MCF 10A (cell line): Measurements from ENCODE around the gene NKIRAS2. TPM values are rescaled to one million over a fixed set of nuclear protein-coding genes. Genes with fewer than 3 reads are reported as not detected.

Experiments used
- BruUV-seq: library from RNA; stranded (reverse); fragments of 400-500 nt; replicated peaks from 2 replicates; lab custom pipeline; 2021; lab: Mats Ljungman, UMichigan
- CTCF ChIA-PET: fragments of 300-600 bp; sonication (Branson Sonifier 250); formaldehyde crosslinking; extraction: SDS; loops from one replicate; lab custom pipeline; 2021; ENCODE audit warnings: antibody characterized with exemption, inconsistent platforms; lab: Yijun Ruan, JAX
- POLR2A ChIA-PET: fragments of 300-600, 350-650 bp; sonication (Branson Sonifier 250); formaldehyde crosslinking; extraction: SDS; loops from one replicate; lab custom pipeline; 2020; ENCODE audit warnings: antibody characterized with exemption, inconsistent platforms; lab: Yijun Ruan, JAX
- DNase-seq: peaks from one replicate; pipeline ENCODE4 v3.0.0-alpha.2; 2018; ENCODE audit not compliant: unreplicated experiment
- H3K27ac Mint-ChIP-seq: one replicate; pipeline ENCODE4 v1.8.0; 2022; ENCODE audit warnings: mild to moderate bottlenecking, low read depth, mixed read lengths; ENCODE audit not compliant: unreplicated experiment
- H3K27me3 Mint-ChIP-seq: one replicate; pipeline ENCODE4 v1.8.0; 2022; ENCODE audit warnings: mixed read lengths; ENCODE audit not compliant: insufficient read depth, unreplicated experiment
- H3K36me3 Mint-ChIP-seq: one replicate; pipeline ENCODE4 v1.8.0; 2022; ENCODE audit warnings: mild to moderate bottlenecking, moderate library complexity, mixed read lengths; ENCODE audit not compliant: insufficient read depth, unreplicated experiment
- H3K4me1 Mint-ChIP-seq: one replicate; pipeline ENCODE4 v1.8.0; 2022; ENCODE audit warnings: mixed read lengths; ENCODE audit not compliant: insufficient read depth, unreplicated experiment
- H3K4me3 Mint-ChIP-seq: one replicate; pipeline ENCODE4 v1.8.0; 2022; ENCODE audit warnings: mild to moderate bottlenecking, moderate library complexity, mixed read lengths; ENCODE audit not compliant: unreplicated experiment
- H3K9me3 Mint-ChIP-seq: one replicate; pipeline ENCODE4 v1.8.0; 2022; ENCODE audit warnings: mixed read lengths; ENCODE audit not compliant: unreplicated experiment
- intact Hi-C: fragments of 100-400 bp; cut with micrococcal nuclease; formaldehyde crosslinking; loops from 2 replicates; pipeline ENCODE4 v1.14.1; 2022
- total RNA-seq: library from RNA; stranded (reverse); gene quantifications from 2 replicates; pipeline ENCODE4 v1.2.3, GENCODE V29; 2022
- TF ChIP-seq, protein P1 (sequence below): fragments of 200-600 bp; IDR thresholded peaks from one replicate; pipeline ENCODE4 v1.8.0; 2022; ENCODE audit warnings: antibody characterized with exemption, mild to moderate bottlenecking; ENCODE audit not compliant: unreplicated experiment

NKIRAS2 gene
- total RNA-seq, 1 experiment from 2014 or later = 34.1 TPM

DNA sequence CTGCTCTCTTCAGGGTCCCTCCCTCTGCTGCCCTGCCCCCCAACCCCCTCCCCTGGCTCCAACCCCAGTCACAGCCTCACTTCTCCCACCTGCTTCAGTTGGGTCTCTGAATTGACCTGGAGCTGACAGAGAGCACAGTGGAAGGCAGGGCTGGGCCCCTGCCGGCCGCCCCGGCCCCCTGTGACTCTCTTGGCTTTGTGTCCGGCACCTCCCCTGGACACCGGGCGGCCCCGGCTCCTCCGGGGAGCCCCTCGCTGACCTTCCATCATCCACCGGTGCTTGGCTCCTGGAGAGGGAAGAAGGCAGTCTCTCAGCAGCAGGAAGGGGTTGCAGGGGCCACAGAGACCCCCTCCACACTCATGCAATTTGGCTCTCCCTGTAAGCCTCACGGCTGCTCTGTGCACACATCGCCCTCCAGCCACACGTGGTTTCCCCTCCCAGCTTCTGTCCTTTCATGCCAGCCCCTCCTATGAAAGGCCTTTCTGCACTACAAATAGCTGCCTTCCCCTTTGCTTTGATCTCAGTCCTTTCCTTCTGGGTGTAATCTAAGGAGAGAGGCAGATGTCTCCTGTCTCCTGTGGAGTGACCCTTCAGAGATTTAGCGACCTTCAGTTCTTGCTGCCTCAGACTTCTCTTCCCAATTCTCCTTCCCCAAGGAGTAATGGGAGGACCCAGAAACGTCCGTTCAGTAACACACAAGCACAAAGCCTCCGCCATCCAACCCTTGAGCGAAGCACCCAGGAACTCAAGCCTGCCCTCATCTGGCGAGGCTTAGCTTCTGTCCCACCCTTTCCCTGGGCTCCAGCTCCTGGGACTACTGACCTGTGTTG, 8.3 kb downstream of the NKIRAS2 start:
- H3K27ac Mint-ChIP-seq = no peak overlapping the region
- no peaks in the 10 kb centered on the region for H3K27me3 Mint-ChIP-seq
- TF ChIP-seq, protein P1, sequence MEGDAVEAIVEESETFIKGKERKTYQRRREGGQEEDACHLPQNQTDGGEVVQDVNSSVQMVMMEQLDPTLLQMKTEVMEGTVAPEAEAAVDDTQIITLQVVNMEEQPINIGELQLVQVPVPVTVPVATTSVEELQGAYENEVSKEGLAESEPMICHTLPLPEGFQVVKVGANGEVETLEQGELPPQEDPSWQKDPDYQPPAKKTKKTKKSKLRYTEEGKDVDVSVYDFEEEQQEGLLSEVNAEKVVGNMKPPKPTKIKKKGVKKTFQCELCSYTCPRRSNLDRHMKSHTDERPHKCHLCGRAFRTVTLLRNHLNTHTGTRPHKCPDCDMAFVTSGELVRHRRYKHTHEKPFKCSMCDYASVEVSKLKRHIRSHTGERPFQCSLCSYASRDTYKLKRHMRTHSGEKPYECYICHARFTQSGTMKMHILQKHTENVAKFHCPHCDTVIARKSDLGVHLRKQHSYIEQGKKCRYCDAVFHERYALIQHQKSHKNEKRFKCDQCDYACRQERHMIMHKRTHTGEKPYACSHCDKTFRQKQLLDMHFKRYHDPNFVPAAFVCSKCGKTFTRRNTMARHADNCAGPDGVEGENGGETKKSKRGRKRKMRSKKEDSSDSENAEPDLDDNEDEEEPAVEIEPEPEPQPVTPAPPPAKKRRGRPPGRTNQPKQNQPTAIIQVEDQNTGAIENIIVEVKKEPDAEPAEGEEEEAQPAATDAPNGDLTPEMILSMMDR = no peak
- H3K9me3 Mint-ChIP-seq = no peaks in the 10 kb centered on the region
- CTCF ChIA-PET = interaction anchor here (0.7 to 7.0 kb wide), 5 partner anchors 10 to 218 kb away, joined by 3 to 40 read pairs (median 3); no protein-coding TSS in a partner anchor
- no peak overlapping the region for H3K4me3 Mint-ChIP-seq
- POLR2A ChIA-PET = interaction anchor here (3.7 kb wide), 1 partner anchor 11 kb away, joined by 10 read pairs; the partner anchor contains the start of gene DNAJC7
- intact Hi-C loops = no loop called here
- peaks cover 6% of the 10 kb centered on the region for H3K4me1 Mint-ChIP-seq
- peaks cover 22% of the 10 kb centered on the region for H3K36me3 Mint-ChIP-seq
- DNase-seq = no peak
- no TSS peak for BruUV-seq

- Mint-ChIP-seq H3K4me3 (no peak overlapping the region), H3K27ac (no peak overlapping the region), H3K9me3 (no peaks in the 10 kb centered on the region), H3K36me3 (peaks cover 18% of the 10 kb centered on the region), H3K4me1 (peaks cover 6% of the 10 kb centered on the region), H3K27me3 (no peaks in the 10 kb centered on the region)
- TF ChIP-seq, protein P1 = no peak
- no TSS peak for BruUV-seq
- CTCF ChIA-PET = interaction anchor here (0.6 to 7.0 kb wide), 5 partner anchors 10 to 545 kb away, joined by 3 to 40 read pairs (median 3); no protein-coding TSS in a partner anchor
- POLR2A ChIA-PET = interaction anchor here (3.7 kb wide), 1 partner anchor 12 kb away, joined by 10 read pairs; the partner anchor contains the start of gene DNAJC7
- intact Hi-C loops = no loop called here
- no peak for DNase-seq
Measured at GRCh38 chr17:42028791-42029127, 8.9 kb downstream of the NKIRAS2 start.

DNA sequence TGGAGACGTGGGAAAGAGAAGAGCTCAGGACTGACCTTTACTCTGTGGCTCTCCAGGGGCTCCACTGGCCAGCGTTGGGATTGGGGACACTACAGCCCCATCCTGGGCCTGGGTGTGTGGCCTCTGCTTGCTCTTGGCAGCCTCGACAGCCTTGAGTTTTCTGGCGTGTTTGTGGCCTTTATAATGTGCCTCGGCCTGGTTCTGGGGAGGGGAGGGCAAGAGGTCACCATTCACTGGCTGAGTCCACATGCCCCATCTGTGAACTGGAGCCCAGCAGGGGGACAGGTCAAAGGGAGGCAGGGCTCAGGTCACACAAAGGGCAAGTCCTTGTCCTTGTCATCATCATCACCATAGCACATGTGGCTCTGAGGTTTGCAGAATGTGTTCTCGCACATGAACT, 11.7 kb downstream of the NKIRAS2 start:
- H3K4me3 Mint-ChIP-seq = no peak overlapping the region
- CTCF ChIA-PET = interaction anchor here (0.9 to 7.0 kb wide), 2 partner anchors 11 to 85 kb away, joined by 3 to 40 read pairs; no protein-coding TSS in a partner anchor

More for the DNA sequence above, 11.7 kb downstream of the NKIRAS2 start:
- Mint-ChIP-seq H3K9me3 (no peaks in the 10 kb centered on the region), H3K4me1 (no peaks in the 10 kb centered on the region), H3K27ac (no peak overlapping the region), H3K36me3 (peaks cover 8% of the 10 kb centered on the region), H3K27me3 (no peaks in the 10 kb centered on the region)
- DNase-seq = no peak
- TF ChIP-seq, protein P1 = no peak
- no TSS peak for BruUV-seq
- POLR2A ChIA-PET = interaction anchor here (0.7 to 0.9 kb wide), 3 partner anchors 9 to 235 kb away, joined by 3 read pairs; no protein-coding TSS in a partner anchor
- intact Hi-C loops = no loop called here
